ENCODE measurements around the gene KLHL22. TPM values are rescaled to one million over a fixed set of nuclear protein-coding genes. Genes with fewer than 3 reads are reported as not detected.

The KLHL22 gene
- total and polyA plus RNA-seq, 2 donors (not counting 1 experiment from before 2014, with no cell fraction given) = 17.4 to 35.3 TPM

DNA sequence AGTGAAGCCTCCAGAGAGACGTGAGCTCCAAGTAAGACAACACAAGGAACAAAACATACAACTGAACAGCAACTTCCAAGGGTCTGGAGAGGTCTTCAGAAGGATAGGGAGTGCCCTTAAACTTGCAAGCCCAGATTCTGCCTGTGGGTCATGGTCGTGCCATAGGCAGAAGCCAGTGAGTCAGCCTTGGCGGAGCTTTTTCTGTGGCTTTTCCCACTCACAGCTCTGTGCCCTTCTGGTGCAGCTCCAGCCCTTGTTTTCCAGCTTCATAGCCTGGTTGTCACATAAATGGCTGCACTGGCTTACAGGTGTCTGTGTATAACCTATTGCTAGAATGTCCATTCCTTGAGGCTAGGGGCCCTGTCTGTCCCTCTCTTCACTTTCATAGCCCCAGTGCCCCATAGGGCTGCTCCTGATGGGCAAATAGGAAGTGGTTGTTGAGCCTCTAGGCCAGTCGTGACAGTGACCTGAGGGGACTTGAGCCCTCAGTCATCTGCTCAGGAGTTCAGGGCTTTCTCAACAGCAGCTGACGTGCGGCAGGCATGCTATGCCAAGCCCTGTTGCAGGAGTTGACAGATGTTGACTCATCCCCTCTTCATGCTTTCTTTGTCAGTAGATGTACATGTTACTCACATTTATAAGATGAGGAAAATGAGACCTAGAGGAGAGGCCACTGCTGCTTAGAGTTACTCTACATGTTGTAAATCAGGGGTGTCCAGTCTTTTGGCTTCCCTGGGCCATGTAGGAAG lies 19.2 kb upstream of the KLHL22 start:
- Histone ChIP-seq H3K4me2 (ENCODE audit: extremely low read depth, insufficient read depth, low read length) (peak overlapping the region; percentile 65), H3K9me3 (ENCODE audit: control insufficient read depth, insufficient read depth, low read depth, low read length) (no peaks in the 10 kb centered on the region), H3K36me3 (ENCODE audit: control insufficient read depth, insufficient read depth, low read length) (peaks cover 11% of the 10 kb centered on the region), H3K27ac (ENCODE audit: insufficient read depth, low read length) (peak overlapping the region; percentile 93), H3K4me3 (replicated peaks in 1 of 4; ENCODE audit: control extremely low read depth in 1 of 4, insufficient read depth in 1 of 4, low read depth in 3 of 4, low read length in 4 of 4) (no peak overlapping the region), H2AFZ (ENCODE audit: low read length) (no peak overlapping the region), H3K4me1 (ENCODE audit: control insufficient read depth, extremely low read depth, insufficient read depth, low read length) (peaks cover 13% of the 10 kb centered on the region), H3K27me3 (ENCODE audit: control insufficient read depth, insufficient read depth, low read length) (no peaks in the 10 kb centered on the region), H3K9ac (ENCODE audit: insufficient read depth, low read length) (peak overlapping the region; percentile 18), H4K20me1 (ENCODE audit: control insufficient read depth, extremely low read depth, insufficient read depth, low read length) (peaks cover 3% of the 10 kb centered on the region), H3K79me2 (ENCODE audit: control insufficient read depth, insufficient read depth, low read length) (peaks cover 96% of the 10 kb centered on the region)
- TF ChIP-seq, protein P1, sequence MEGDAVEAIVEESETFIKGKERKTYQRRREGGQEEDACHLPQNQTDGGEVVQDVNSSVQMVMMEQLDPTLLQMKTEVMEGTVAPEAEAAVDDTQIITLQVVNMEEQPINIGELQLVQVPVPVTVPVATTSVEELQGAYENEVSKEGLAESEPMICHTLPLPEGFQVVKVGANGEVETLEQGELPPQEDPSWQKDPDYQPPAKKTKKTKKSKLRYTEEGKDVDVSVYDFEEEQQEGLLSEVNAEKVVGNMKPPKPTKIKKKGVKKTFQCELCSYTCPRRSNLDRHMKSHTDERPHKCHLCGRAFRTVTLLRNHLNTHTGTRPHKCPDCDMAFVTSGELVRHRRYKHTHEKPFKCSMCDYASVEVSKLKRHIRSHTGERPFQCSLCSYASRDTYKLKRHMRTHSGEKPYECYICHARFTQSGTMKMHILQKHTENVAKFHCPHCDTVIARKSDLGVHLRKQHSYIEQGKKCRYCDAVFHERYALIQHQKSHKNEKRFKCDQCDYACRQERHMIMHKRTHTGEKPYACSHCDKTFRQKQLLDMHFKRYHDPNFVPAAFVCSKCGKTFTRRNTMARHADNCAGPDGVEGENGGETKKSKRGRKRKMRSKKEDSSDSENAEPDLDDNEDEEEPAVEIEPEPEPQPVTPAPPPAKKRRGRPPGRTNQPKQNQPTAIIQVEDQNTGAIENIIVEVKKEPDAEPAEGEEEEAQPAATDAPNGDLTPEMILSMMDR (conservative IDR thresholded peaks at IDR 0.05 in 1 of 2, IDR thresholded peaks at IDR 0.05 in 1 of 2; ENCODE audit: low read depth in 1 of 2, low read length in 2 of 2) = no peak
- TF ChIP-seq EZH2 (IDR thresholded peaks at IDR 0.05; ENCODE audit: low read length, missing control alignments) = no peak
- peak; percentile 87 to 88 for DNase-seq (ENCODE audit: low read depth in 2 of 2)

DNA sequence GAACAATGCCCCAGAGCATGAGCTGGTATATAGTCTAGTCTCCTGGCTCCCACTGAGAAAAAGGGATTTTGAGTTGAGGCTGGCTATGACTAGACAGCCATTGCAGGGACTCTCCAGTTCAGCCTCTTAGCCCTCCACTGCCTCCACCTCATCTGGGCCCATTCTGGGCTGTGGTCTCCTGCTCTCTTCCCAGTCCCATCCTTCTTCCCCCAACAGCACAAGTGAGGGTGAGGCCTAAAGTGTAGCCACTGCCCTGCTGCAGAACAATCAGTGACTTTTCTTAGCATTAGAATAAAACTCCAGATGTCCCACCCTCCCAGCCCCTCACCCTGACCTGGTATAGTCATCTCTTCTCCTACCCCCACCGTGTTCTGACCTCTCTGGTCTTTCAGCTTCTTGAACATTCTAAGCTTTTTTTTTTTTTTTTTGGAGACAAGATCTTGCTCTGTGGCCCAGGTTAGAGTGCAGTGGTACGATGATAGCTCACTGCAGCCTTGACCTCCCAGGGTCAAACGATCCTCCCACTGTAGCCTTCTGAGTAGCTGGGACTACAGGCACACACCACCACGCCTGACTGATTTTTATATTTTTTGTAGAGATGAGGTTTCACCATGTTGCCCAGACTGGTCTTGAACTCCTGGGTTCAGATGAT lies 16.1 kb upstream of the KLHL22 start:
- H3K4me3 ChIP-seq (replicated peaks in 1 of 4; ENCODE audit: control extremely low read depth in 1 of 4, insufficient read depth in 1 of 4, low read depth in 3 of 4, low read length in 4 of 4) = no peak overlapping the region
- peaks cover 9% of the 10 kb centered on the region for H3K36me3 ChIP-seq (ENCODE audit: control insufficient read depth, insufficient read depth, low read length)
- H3K27ac ChIP-seq (ENCODE audit: insufficient read depth, low read length) = no peak overlapping the region
- H3K9me3 ChIP-seq (ENCODE audit: control insufficient read depth, insufficient read depth, low read depth, low read length) = no peaks in the 10 kb centered on the region
- DNase-seq (ENCODE audit: low read depth in 2 of 2) = no peak
- H3K79me2 ChIP-seq (ENCODE audit: control insufficient read depth, insufficient read depth, low read length) = peaks cover 86% of the 10 kb centered on the region
- H3K4me2 ChIP-seq (ENCODE audit: extremely low read depth, insufficient read depth, low read length) = no peak overlapping the region
- H3K27me3 ChIP-seq (ENCODE audit: control insufficient read depth, insufficient read depth, low read length) = no peaks in the 10 kb centered on the region
- no peak overlapping the region for H3K9ac ChIP-seq (ENCODE audit: insufficient read depth, low read length)
- TF ChIP-seq, protein P1 (conservative IDR thresholded peaks at IDR 0.05 in 1 of 2, IDR thresholded peaks at IDR 0.05 in 1 of 2; ENCODE audit: low read depth in 1 of 2, low read length in 2 of 2) = no peak
- no peak for TF ChIP-seq EZH2 (IDR thresholded peaks at IDR 0.05; ENCODE audit: low read length, missing control alignments)
- H2AFZ ChIP-seq (ENCODE audit: low read length) = no peak overlapping the region
- H4K20me1 ChIP-seq (ENCODE audit: control insufficient read depth, extremely low read depth, insufficient read depth, low read length) = peaks cover 3% of the 10 kb centered on the region
- peaks cover 15% of the 10 kb centered on the region for H3K4me1 ChIP-seq (ENCODE audit: control insufficient read depth, extremely low read depth, insufficient read depth, low read length)

DNA sequence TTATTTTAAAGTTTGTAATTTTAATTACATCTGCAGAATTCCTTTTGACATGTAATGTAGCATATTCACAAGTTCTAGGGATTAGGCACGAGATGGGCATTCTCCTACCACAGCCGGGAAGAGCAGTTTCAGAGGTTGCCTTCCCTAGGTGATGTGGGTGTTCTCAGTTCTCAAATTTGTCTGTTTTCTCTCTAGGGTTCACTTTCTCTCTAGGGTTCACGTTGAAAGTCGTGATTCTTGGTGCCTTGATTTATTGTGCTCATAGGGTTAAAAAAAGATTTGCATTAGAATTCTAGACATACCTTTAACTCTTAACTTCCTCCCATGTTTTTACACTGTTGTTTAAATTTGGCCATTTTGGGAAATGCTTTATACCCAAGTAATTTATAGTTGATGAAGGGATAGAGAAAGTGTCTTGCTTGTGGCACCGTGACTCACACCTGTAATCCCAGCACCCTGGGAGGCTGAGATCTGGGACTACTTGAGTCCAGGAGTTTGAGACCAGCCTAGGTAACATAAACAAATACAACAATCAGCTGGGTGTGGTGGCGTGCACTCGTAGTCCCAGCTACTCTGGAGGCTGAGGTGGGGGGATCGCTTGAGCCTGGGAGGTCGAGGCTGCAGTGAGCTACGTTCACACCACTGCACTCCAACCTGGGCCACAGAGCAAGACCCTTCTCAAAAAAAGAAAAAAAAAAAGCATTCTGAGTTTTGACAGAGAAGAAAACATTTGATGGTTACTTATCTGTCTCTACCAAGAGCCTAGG lies 15.4 kb upstream of the KLHL22 start:
- Histone ChIP-seq H4K20me1 (ENCODE audit: control insufficient read depth, extremely low read depth, insufficient read depth, low read length) (peaks cover 3% of the 10 kb centered on the region), H2AFZ (ENCODE audit: low read length) (no peak overlapping the region), H3K9ac (ENCODE audit: insufficient read depth, low read length) (no peak overlapping the region), H3K36me3 (ENCODE audit: control insufficient read depth, insufficient read depth, low read length) (peaks cover 9% of the 10 kb centered on the region), H3K27me3 (ENCODE audit: control insufficient read depth, insufficient read depth, low read length) (no peaks in the 10 kb centered on the region), H3K27ac (ENCODE audit: insufficient read depth, low read length) (peak overlapping the region; percentile 49), H3K4me3 (replicated peaks in 1 of 4; ENCODE audit: control extremely low read depth in 1 of 4, insufficient read depth in 1 of 4, low read depth in 3 of 4, low read length in 4 of 4) (peak overlapping the region in 1 of 4 experiments; percentile 73), H3K79me2 (ENCODE audit: control insufficient read depth, insufficient read depth, low read length) (peaks cover 80% of the 10 kb centered on the region), H3K9me3 (ENCODE audit: control insufficient read depth, insufficient read depth, low read depth, low read length) (no peaks in the 10 kb centered on the region), H3K4me2 (ENCODE audit: extremely low read depth, insufficient read depth, low read length) (peak overlapping the region; percentile 61), H3K4me1 (ENCODE audit: control insufficient read depth, extremely low read depth, insufficient read depth, low read length) (peaks cover 15% of the 10 kb centered on the region)
- TF ChIP-seq, protein P1 (conservative IDR thresholded peaks at IDR 0.05 in 1 of 2, IDR thresholded peaks at IDR 0.05 in 1 of 2; ENCODE audit: low read depth in 1 of 2, low read length in 2 of 2) = no peak
- TF ChIP-seq EZH2 (IDR thresholded peaks at IDR 0.05; ENCODE audit: low read length, missing control alignments) = no peak
- DNase-seq (ENCODE audit: low read depth in 2 of 2) = no peak
